ENCODE results near the gene SLC25A34.

Gene SLC25A34

GRCh38 chr1:15732686-15733081 is 3.4 kb upstream of the SLC25A34 start:
- no peak overlapping the region for H3K4me3 ChIP-seq (ENCODE audit: low read depth, low read length)
- TF ChIP-seq, protein P1, sequence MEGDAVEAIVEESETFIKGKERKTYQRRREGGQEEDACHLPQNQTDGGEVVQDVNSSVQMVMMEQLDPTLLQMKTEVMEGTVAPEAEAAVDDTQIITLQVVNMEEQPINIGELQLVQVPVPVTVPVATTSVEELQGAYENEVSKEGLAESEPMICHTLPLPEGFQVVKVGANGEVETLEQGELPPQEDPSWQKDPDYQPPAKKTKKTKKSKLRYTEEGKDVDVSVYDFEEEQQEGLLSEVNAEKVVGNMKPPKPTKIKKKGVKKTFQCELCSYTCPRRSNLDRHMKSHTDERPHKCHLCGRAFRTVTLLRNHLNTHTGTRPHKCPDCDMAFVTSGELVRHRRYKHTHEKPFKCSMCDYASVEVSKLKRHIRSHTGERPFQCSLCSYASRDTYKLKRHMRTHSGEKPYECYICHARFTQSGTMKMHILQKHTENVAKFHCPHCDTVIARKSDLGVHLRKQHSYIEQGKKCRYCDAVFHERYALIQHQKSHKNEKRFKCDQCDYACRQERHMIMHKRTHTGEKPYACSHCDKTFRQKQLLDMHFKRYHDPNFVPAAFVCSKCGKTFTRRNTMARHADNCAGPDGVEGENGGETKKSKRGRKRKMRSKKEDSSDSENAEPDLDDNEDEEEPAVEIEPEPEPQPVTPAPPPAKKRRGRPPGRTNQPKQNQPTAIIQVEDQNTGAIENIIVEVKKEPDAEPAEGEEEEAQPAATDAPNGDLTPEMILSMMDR (IDR thresholded peaks at IDR 0.05; ENCODE audit: borderline replicate concordance, insufficient read depth, low read depth, low read length), result no peak

DNA sequence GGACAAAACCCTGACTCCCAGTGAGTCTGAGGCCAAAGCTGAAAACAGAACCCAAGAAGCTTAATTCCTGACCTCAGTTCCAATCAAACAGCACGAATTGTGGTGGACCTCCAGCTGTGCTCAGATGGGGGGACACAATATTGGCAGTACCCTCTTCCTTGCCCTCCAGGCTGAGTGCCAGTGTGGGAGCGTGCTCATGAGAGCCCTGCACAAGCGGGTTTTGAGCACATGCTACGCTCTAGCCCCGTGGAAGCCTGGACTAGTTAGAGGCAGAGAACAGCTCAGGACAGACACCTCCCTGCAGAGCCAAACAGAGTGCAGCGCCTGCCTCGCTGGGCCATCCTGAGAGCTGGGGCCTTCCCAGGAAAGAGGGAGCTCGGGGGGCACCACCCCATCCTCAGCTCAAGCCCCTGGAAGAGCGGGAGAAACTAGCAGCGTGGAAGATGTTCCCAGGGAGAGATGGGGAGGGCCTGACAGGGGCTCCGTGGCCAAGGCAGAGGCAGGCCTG is 2.8 kb upstream of the SLC25A34 start:
- no peak overlapping the region for H3K4me3 ChIP-seq (ENCODE audit: low read depth, low read length)
- TF ChIP-seq, protein P1 (IDR thresholded peaks at IDR 0.05; ENCODE audit: borderline replicate concordance, insufficient read depth, low read depth, low read length), result no peak

- TF ChIP-seq, protein P1 (IDR thresholded peaks at IDR 0.05; ENCODE audit: borderline replicate concordance, insufficient read depth, low read depth, low read length), result no peak
- no peak overlapping the region for H3K4me3 ChIP-seq (ENCODE audit: low read depth, low read length)
Measured at GRCh38 chr1:15733726-15734226, 2.3 kb upstream of the SLC25A34 start.

DNA sequence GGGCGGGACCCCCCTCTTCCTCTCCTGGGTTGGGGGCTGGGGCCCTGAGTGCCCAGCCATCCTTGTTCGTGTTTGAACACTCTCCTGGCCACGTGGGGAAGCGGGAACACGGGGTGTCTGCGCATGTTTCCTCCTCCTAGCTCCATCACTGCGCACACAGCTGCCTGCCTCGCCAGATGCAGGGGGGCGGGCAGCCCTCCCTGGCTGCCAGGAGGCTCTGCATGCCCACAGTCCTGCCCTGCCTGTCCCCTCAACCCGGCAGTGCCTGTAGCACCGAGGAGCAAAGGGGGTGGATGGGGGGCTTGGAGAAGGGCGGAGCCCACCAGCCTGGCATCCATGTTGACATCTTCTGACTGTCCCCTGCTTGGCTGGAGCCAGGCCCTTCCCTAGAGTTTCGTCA is 1.8 kb upstream of the SLC25A34 start:
- H3K4me3 ChIP-seq (ENCODE audit: low read depth, low read length), result no peak overlapping the region
- TF ChIP-seq, protein P1 (IDR thresholded peaks at IDR 0.05; ENCODE audit: borderline replicate concordance, insufficient read depth, low read depth, low read length), result no peak

DNA sequence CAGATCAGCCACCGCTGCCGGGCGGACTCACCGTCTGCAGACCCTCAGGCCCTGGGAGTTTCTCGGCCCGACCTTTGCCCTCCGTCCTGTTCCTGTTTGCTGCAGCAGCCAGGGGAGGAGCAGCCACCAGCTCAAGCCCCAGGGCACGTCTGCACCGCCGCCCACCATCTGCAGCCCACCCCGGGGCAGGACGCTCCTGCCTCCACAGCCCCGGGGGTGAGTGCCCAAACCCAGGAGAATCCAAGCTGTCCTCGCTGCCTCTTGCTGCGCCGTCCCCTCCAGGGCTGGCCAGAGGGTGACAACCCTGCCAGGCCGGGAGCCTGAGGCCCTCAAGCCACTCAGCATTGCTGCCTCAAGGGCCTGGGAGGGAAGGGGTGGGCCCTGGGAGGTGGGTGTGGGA is 1.2 kb upstream of the SLC25A34 start:
- TF ChIP-seq, protein P1 (IDR thresholded peaks at IDR 0.05; ENCODE audit: borderline replicate concordance, insufficient read depth, low read depth, low read length), result no peak
- no peak overlapping the region for H3K4me3 ChIP-seq (ENCODE audit: low read depth, low read length)

GRCh38 chr1:15735304-15736037 is 587 bp upstream of the SLC25A34 start:
- TF ChIP-seq, protein P1 (IDR thresholded peaks at IDR 0.05; ENCODE audit: borderline replicate concordance, insufficient read depth, low read depth, low read length), result no peak
- no peak overlapping the region for H3K4me3 ChIP-seq (ENCODE audit: low read depth, low read length)

DNA sequence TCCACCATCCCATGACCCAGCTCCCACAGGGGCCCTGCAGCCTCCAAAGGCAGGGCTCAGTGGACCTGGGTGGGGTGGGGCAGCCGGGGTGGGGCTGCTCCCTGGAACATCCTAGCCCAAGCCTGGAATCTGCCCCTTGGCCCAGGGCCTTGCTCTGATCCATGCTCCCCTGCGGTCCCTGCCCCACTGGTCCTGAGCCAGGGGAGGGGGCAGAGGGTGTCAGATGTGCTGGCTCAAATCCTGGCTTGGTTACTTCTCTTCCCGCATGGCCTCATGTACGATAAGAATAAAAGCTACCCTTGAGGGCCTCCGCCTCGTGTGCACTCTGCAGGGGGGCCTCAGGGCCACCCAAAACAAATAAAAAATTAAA is 819 bp downstream of the SLC25A34 start:
- TF ChIP-seq, protein P1 (IDR thresholded peaks at IDR 0.05; ENCODE audit: borderline replicate concordance, insufficient read depth, low read depth, low read length), result no peak
- no peak overlapping the region for H3K4me3 ChIP-seq (ENCODE audit: low read depth, low read length)

Data from GM12875 (cell line).